Kidney capillary endothelial cell (primary cell): ENCODE data around the gene RERE.
"Not testable (repeated sequence)": the region's sequence is repeated elsewhere in the genome, so short reads cannot be mapped to it uniquely, and the experiment has no call there.

Experiments
- DNase-seq: peaks from one replicate; pipeline ENCODE4 v3.0.0-alpha.2; 2018; ENCODE audit warnings: low spot score

Gene RERE

DNA sequence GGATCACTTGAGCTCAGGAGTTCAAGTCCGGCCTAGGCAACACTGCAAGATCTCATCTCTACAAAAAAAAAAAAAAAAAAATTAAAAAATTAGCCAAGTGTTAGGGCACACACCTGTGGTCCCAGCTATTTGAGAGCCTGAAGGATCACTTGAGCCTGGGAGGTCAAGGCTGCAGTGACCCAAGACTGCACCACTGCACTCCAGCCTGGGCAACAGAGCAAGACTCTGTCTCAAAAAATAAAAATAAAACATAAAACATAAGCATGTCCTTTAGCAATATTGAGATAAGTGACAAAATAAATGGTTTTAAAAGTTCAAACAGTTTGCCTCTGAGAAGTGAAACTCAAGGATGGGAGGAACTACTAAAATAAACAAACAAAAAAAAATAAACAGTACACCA lies 101.2 kb downstream of the RERE start:
- DNase-seq: no peak

- no peak for DNase-seq
Observed at GRCh38 chr1:8714173-8714572, 103.3 kb downstream of the RERE start.

GRCh38 chr1:8712413-8713231 lies 104.8 kb downstream of the RERE start:
- DNase-seq: peak; percentile 88

DNA sequence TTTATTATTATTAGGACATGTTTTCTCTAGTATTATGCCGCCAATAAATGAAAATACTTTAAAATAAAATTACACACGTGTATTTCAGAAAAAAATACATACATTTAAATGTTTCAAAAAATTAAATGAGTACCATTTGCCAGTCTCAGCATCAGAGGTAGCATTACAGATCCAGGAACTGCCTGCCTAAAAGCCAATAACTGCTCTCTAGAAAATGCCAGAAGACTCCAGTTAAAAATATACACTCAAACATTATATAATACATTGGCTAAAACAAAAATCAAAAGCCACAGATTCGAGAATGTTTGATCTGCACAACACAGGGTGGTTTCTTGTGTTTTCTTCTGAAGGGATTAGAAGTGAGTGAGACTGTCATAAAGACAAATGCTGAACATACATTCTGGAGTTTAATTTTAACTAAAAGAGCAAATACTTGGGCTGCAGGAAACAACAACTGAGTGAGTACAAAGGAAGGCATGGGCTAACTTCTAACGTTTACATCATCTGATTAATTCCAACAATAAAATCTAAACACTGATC lies 105.5 kb downstream of the RERE start:
- no peak for DNase-seq

GRCh38 chr1:8711151-8711550 lies 106.3 kb downstream of the RERE start:
- no peak for DNase-seq

DNA sequence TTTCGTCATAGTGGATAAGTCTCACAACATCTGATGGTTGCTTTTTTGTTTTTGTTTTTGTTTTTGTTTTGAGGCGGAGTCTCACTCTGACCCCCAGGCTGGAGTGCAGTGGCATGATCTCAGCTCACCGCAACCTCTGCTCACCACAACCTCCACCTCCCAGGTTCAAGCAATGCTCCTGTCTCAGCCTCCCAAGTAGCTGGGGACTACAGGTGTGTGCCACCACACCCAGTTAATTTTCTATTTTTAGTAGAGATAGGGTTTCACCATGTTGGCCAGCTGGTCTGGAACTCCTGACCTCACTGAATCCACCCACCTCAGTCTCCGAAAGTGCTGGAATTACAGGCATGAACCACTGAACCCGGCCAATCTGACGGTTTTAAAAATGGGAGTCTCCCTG lies 109.2 kb downstream of the RERE start:
- DNase-seq: no peak

DNA sequence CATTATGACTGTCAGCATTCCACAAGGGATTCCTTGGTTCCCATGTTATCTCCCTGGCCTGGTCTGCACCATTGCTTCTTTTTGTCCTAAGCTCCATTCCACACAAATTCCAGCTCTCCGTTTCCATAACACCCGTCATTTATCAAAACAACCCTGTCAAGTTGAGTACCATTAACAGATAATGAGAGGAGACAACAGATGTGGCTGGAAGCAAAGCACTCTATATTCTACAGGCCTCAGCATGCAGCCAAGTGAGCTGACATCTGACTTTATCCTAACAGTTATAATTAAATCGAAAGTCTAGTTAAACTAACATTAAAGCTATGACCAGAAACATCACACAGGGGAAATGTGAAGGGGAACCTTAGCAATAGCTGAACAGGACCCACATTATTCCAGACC lies 110.4 kb downstream of the RERE start:
- no peak for DNase-seq

DNA sequence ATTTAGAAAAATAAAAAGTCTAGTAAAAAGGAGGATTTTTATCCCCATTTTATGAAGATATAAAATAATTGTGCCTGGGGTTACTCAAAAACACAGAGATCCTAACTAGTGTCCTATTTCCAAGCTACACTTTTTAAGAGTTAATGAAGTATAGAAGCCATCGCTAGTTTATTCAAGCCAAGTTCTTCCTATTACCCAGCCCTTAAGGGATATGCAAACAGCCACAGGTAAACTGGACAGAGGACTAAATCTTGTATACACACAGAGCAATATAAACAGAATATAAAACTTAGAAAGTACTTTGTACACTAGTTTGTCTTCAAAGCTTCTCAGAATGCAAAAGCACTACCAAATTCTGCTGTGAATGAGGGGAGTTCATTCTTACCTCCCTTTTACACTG lies 111.1 kb downstream of the RERE start:
- no peak for DNase-seq

- DNase-seq: no peak
Observed at GRCh38 chr1:8704866-8705506, 112.5 kb downstream of the RERE start.

GRCh38 chr1:8702850-8703810 lies 114.3 kb downstream of the RERE start:
- DNase-seq: peak; percentile 93

- DNase-seq: peak; percentile 29
Observed at GRCh38 chr1:8702472-8702849, 115.0 kb downstream of the RERE start.

- peak; percentile 43 for DNase-seq
Observed at GRCh38 chr1:8701794-8702471, 115.5 kb downstream of the RERE start.

DNA sequence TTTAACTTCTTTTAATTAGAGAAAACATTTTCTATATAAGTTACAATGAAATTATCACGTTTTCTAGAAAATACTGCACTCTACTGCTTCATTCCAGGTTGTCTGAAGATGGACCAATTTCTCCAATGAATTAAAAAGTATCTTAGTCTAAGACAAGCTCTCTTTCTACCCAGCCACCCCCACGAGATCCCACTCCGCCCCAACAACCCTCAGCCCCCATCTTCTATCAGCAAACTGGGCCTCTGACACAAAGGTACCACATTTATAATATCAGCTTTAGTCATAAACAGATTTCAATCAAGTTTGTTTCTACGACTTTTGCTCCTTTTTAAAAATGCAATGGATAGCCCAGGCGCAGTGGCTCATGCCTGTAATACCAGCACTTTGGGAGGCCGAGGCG lies 117.8 kb downstream of the RERE start:
- no peak for DNase-seq

GRCh38 chr1:8698937-8699447 lies 118.4 kb downstream of the RERE start:
- no peak for DNase-seq

GRCh38 chr1:8698012-8698630 lies 119.3 kb downstream of the RERE start:
- no peak for DNase-seq

GRCh38 chr1:8695442-8695841 lies 122.0 kb downstream of the RERE start:
- DNase-seq: not testable (repeated sequence)

- no peak for DNase-seq
Observed at GRCh38 chr1:8693107-8693506, 124.3 kb downstream of the RERE start.

GRCh38 chr1:8691662-8692061 lies 125.8 kb downstream of the RERE start:
- no peak for DNase-seq

DNA sequence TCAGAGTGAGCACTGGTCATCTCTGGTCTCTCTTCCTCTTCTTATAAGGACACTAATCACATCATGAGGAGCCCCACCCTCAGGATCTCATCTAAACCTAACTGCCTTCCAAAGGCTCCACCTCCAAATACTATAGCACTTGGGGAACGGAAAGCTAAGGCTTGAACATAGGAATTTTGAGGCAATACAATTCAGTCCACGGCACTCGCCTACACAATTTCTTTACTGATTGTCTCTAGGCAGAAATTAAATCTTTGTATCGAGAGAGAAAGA lies 127.3 kb downstream of the RERE start:
- no peak for DNase-seq

DNA sequence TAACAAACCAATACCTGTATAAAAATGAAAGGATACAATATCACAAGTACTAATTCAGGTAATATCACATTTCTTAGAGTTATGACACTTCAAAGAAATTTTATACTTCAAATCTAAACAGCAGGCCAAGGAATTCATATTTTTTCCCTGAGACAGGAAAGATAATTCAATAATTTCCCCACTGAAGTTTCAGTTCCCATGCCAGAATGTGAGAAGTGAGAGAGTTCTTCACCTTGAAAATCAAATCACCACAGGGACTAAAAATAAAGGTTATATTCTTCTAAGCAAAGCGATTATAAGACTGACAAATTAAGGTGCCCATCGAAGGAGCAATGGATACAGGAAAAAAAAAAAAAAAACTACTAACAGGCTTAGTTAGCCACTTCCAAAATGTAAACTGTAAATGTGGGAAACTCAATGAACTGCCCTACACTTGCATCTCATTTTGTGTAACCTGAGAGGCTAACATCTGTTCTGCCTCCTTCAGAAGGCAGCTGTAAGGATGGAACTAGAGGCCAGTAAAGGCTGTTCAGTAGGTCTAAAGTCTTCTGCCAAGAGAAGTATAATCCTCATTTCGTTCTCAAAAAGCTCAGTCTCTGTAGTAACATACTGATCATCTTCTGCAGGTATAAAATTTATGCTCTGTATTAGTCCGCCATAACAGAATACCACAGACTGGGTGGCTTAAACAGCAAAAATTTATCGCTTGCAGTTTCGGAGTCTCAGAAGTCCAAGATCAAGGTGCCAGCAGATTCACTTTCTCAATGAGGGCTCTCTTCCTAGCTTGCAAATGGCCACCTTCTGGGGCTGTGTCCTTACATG lies 127.8 kb downstream of the RERE start:
- no peak for DNase-seq
